HG02870 (cell line): ENCODE results near the gene SMIM29.
A peak's percentile ranks its signal among the peaks of the same experiment; 100 is the strongest.
"Not testable (repeated sequence)": the region's sequence is repeated elsewhere in the genome, so short reads cannot be mapped to it uniquely, and the experiment has no call there.

ENCODE experiments used
- ATAC-seq: cut with Tn5 transposase; IDR thresholded peaks from one replicate; pipeline ENCODE4 v1.9.1; 2021; ENCODE audit warnings: mild to moderate bottlenecking, moderate library complexity; ENCODE audit not compliant: unreplicated experiment

SMIM29 gene

GRCh38 chr6:34269132-34269531 is 20.3 kb upstream of the SMIM29 start:
- ATAC-seq: not testable (repeated sequence)

DNA sequence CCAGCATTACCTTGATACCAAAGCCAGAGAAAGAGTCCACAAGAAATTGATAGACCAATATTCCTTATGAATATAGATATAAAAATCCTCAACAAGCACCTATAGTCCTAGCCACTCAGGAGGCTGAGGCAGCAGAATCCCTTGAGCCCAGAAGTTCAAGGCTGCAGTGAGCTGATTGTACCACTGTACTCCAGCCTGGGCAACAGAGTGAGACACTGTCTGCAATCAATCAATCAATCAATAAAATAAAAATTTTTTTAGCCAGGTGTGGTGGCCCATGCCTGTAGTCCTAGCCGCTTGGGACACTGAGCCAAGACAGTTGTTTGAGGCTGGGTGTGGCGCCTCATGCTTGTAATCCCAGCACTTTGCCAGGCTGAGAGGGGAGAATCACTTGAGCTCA is 18.9 kb upstream of the SMIM29 start:
- no peak for ATAC-seq

GRCh38 chr6:34263484-34263883 is 14.7 kb upstream of the SMIM29 start:
- not testable (repeated sequence) for ATAC-seq

GRCh38 chr6:34260576-34261267 is 11.9 kb upstream of the SMIM29 start:
- ATAC-seq: no peak

DNA sequence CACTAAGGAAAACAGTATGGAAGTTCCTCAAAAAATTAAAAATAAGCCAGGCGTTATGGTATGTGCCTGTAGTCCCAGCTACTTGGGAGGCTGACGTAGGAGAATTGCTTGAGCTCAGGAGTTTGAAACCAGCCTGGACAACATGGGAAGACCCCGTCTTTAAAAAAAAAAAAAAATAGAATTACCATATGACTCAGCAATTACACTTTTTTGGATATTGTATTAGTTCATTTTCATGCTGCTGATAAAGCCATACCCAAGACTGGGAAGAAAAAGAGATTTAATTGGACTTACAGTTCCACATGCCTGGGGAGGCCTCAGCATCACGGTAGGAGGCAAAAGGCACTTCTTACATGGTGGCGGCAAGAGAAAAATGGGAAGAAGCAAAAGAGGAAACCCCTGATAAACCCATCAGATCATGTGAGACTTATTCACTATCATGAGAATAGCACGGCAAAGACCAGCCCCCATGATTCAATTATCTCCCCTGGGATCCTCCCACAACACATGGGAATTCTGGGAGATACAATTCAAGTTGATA is 10.8 kb upstream of the SMIM29 start:
- no peak for ATAC-seq

- ATAC-seq: not testable (repeated sequence)
Measured at GRCh38 chr6:34252395-34252794, 3.6 kb upstream of the SMIM29 start.

DNA sequence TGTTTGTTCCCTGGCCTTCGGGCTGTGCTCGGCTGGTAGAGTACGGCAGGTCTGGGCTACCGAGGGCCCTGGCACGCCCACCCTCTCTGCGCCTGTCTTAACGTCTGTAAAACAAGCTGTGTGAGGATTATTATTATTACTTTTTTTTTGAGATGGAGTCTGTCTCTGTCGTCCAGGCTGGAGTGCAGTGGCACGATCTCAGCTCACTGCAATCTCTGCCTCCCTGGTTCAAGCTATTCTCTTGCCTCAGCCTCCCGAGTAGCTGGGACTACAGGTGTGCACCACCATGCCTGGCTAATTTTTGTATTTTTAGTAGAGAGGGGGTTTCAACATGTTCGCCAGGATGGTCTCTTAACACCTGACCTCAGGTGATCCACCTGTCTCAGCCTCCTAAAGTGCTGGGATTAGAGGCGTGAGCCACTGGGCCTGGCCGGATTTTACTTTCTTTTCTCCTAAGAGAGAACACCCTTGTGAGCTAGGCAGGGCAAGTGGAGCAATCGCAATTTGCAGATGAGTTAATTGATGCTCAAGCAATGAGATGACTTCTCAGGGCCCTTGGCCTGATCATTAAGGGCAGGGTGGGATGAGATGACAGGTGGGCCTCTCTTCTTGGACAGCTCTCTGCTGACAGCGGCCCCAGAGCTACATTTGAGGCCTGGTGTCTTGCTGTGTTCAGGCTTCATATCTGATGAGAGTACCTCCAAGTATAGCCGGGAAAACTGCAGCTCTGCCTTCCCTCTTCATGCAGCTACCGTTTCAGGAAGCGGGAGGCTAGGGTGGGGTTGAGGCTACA is 859 bp upstream of the SMIM29 start:
- peak; percentile 29 for ATAC-seq

DNA sequence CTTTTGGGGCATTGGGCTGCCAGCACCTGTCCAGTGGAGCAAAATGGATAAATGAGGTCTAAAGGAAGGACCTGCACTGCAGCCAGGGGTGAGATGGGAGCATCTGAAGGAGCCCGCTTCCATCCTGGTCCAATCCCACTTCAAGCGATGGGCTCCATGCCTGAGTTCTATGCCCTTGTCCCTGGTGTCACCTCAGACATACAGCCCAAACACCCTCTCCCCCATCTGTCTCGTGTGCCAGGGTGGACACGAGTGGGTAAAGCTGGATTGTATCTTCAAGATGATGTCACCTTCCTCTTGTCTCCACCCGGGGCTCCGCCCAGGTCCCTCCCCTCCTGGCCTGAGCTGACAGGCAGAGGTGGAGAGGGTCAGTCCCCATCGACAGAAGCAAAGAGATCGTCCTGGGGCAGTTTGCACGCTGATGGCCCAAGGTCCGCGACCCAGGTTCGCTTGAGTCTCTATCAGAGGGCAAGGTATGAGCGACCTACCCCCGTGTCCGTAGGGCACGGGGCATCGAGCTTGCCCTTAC is 544 bp downstream of the SMIM29 start:
- ATAC-seq: peak; percentile 24

GRCh38 chr6:34247481-34248197 is 1.2 kb downstream of the SMIM29 start:
- no peak for ATAC-seq

DNA sequence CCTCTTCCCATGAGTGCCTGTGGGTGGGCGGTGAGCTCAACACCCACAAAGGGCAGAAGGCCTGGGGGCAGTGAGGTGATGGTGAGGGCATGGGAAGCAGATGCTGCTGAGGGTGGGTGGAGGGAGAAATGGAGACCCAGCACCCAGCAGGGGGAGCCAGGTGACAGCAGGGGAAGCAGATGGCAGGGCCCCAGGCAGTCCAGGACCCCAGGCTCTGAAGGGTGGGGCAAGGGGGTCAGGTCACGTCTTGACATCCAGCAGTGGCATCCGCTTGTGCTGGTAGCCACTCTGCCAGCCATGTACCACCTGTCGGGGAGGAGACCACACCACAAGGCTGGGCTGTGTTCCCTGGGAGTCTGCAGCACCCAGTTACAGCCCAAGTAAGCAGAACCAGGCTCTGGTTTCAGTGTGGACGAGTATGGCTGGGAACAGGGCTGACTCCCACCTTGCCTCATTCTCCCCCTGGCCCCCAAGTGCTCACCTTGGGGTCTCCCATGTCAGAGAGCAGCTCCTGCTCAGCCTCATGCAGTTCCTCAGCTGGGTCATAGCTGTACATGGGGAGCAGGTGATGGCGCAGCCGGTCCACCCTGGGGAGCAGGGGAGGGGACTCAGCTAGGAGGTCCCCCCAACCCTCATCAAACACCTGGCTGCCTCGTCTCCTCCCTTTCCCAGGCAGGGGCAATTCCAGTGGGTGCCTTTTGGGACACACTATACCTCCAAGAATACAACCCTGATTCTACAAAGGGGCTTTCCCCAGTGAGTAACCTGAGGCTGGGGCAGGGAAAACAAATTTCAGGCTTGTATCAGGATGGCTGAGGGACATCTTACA is 2.0 kb downstream of the SMIM29 start:
- ATAC-seq: no peak

DNA sequence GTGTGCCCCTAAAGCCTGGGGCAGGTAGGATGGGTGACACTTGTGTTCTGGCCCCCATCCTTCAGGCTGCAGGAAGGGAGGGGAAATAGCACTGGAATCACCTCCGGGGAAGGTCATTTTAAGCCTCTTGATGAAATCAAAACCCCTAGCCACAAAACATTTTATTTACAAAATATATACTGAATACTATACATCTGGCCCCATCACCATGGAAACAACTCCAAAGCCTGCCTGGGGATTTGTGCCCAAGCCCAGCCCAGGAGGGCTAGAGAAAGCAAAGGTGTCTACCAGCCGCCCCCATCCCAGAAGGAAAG is 2.6 kb downstream of the SMIM29 start:
- no peak for ATAC-seq

GRCh38 chr6:34245761-34246140 is 3.1 kb downstream of the SMIM29 start:
- ATAC-seq: not testable (repeated sequence)

DNA sequence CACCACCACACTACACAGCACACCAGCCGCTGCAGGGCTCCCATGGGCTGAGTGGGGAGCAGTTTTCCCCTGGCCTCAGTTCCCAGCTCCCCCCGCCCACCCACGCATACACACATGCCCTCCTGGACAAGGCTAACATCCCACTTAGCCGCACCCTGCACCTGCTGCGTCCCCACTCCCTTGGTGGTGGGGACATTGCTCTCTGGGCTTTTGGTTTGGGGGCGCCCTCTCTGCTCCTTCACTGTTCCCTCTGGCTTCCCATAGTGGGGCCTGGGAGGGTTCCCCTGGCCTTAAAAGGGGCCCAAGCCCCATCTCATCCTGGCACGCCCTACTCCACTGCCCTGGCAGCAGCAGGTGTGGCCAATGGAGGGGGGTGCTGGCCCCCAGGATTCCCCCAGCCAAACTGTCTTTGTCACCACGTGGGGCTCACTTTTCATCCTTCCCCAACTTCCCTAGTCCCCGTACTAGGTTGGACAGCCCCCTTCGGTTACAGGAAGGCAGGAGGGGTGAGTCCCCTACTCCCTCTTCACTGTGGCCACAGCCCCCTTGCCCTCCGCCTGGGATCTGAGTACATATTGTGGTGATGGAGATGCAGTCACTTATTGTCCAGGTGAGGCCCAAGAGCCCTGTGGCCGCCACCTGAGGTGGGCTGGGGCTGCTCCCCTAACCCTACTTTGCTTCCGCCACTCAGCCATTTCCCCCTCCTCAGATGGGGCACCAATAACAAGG is 3.6 kb downstream of the SMIM29 start:
- ATAC-seq: not testable (repeated sequence)

DNA sequence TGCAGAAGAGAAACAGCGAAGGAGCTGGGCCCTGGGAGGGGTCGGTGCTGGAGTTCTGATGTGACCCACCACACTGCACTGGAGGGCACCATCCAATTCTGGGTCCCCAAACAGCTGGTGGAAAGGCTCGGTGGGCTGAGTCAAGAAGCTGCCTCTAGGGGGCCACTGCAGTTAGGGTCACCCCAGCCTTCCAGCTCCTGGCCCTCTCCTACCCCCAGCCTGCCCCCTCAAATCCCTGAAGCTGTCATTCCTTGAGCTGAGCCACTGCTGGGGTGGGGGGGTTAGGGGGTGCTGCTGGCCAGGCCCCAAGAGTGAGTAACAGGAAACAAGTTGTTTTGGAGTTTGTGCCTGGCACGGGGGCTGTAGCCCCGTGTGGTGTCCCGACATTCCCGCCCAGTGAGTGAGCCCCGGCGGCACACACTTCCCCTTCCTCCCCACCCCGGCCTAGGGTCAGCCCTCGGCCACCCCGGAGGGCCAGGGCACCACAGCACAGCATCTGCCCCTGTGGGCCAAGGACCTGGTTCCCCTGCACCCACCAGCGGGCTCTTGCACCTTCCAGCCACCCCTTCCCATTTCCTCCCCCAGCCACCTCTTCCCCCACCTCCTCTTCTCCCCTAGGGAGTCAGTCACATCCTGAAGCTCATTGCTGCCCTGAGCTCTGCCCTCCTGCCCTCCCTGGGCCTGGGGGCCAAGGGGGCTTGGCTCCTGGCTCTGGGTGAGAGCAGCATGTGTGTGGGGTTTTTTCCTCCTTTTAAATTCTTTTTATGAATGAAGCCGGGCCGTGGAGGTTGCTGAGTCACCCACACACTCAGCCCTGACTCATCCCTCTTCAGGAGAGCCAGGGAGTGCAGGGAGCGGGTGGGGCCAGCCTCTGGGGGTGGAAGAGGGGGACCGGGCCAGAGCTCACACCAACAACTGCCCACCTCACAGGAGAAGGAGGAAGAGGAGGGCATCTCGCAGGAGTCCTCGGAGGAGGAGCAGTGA is 4.6 kb downstream of the SMIM29 start:
- ATAC-seq: no peak

DNA sequence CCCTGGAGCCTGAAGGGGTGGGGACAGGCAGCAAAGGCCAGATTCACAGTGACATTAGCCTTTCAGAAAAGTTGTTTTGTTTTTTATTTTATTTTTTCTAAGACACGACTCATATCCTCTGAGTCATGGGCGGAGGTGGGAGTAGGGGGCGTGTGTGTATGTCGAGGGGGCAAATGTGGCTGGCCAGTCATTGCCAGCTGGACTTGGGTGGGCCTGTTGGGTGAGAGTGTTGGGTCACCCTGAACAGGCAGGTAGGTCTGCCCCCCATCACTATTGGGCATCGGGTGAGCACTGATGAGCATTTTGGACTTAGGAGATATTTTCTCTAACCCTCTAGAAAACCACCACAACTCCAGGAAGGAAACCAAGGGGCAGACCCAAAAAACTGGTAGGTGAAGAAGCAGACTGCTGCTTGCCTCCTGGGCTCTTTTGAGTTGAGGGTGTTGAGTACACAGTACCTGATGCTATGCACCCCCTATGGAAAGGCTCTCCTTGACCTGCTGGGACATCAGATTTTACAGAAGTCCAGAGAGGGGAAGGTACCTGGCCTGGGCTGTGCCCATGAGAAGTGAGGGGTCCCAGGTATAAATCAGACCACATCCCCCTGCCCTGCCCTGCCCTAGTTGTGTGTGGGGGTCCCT is 5.6 kb downstream of the SMIM29 start:
- no peak for ATAC-seq

- no peak for ATAC-seq
Measured at GRCh38 chr6:34242252-34243130, 6.3 kb downstream of the SMIM29 start.
